ENCODE measurements around the gene GPR161.

DNA sequence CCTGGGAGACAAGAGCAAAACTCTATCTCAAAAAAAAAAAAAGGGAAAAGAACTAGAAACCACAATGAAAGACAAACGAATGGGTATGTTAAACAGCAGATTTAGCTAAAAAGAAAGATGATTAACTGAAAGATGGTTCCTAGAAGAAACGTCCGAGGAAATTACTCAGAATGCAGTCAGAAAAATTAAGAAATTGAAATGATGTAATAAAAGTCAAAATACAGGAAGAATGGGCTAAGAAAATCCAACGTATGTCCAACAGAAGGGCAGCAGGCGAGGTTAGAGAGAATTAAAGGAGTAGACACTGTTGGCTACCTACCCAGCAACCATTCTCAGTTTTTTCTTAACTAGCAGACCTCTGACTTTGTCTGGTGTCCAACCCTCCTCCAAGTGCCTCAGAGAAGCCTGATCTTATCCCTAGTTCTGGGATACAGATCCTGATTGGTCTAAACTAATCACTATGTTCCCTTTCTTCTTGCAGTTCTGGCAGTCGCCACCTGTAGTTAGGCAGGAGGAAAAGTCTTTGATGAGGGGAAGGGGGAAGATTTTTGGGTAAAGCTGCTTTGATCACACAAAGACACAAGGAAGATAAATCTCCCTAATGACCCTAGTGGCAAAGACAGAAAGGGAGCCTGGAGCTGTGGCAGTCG, 25.7 kb downstream of the GPR161 start:
- TF ChIP-seq, protein P1, sequence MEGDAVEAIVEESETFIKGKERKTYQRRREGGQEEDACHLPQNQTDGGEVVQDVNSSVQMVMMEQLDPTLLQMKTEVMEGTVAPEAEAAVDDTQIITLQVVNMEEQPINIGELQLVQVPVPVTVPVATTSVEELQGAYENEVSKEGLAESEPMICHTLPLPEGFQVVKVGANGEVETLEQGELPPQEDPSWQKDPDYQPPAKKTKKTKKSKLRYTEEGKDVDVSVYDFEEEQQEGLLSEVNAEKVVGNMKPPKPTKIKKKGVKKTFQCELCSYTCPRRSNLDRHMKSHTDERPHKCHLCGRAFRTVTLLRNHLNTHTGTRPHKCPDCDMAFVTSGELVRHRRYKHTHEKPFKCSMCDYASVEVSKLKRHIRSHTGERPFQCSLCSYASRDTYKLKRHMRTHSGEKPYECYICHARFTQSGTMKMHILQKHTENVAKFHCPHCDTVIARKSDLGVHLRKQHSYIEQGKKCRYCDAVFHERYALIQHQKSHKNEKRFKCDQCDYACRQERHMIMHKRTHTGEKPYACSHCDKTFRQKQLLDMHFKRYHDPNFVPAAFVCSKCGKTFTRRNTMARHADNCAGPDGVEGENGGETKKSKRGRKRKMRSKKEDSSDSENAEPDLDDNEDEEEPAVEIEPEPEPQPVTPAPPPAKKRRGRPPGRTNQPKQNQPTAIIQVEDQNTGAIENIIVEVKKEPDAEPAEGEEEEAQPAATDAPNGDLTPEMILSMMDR (IDR thresholded peaks at IDR 0.05): no peak
- TF ChIP-seq POLR2A (IDR thresholded peaks at IDR 0.05): no peak
- TF ChIP-seq EP300 (IDR thresholded peaks at IDR 0.05): no peak
